HL-60 (cell line): ENCODE results near the gene CPNE6.

ENCODE experiments used
- DNase-seq, 2 experiments: peaks; one replicate each; pipeline ENCODE4 v3.0.0-alpha.2; 2010 to 2020; ENCODE audit warnings: low read depth in 1 of 2, low spot score in 1 of 2
- H3K27ac ChIP-seq: fragments of 250-450 bp; sonication (Bioruptor Pico); replicated peaks from 2 replicates; pipeline ENCODE4 v1.5.1; 2020; ENCODE audit warnings: mild to moderate bottlenecking, moderate library complexity
- H3K27me3 ChIP-seq: fragments of 250-450 bp; sonication (Bioruptor Pico); 2 replicates; pipeline ENCODE4 v1.5.1; 2021; ENCODE audit warnings: mild to moderate bottlenecking, moderate library complexity; ENCODE audit not compliant: insufficient read depth, poor library complexity, severe bottlenecking
- H3K4me3 ChIP-seq: replicated peaks from 2 replicates; pipeline ENCODE4 v1.5.1; 2011; ENCODE audit warnings: mild to moderate bottlenecking, control low read depth, low read length; ENCODE audit not compliant: insufficient read depth
- CTCF ChIP-seq: IDR thresholded peaks from one replicate; pipeline ENCODE4 v1.5.1; 2011; ENCODE audit warnings: low read length, control low read depth, inconsistent platforms; ENCODE audit not compliant: insufficient read depth
- GABPA ChIP-seq: IDR thresholded peaks from 2 replicates; pipeline ENCODE4 v1.6.1; 2012; ENCODE audit warnings: low read depth
- POLR2AphosphoS5 ChIP-seq: IDR thresholded peaks from 2 replicates; pipeline ENCODE4 v1.6.1; 2012; ENCODE audit warnings: low read depth
- SPI1 ChIP-seq: IDR thresholded peaks from 2 replicates; pipeline ENCODE4 v1.6.1; 2012; ENCODE audit warnings: low read depth, mild to moderate bottlenecking, borderline replicate concordance
- TF ChIP-seq, protein P1 (sequence below): IDR thresholded peaks from 2 replicates; pipeline ENCODE4 v1.6.1; 2012; ENCODE audit warnings: low read depth; ENCODE audit not compliant: insufficient replicate concordance

Gene CPNE6

GRCh38 chr14:24064856-24065255, 6.5 kb upstream of the CPNE6 start:
- DNase-seq: no peak
- no peaks in the 10 kb centered on the region for H3K27me3 ChIP-seq
- no peak overlapping the region for H3K27ac ChIP-seq
- TF ChIP-seq POLR2AphosphoS5 (no peak), GABPA (no peak)
- TF ChIP-seq, protein P1, sequence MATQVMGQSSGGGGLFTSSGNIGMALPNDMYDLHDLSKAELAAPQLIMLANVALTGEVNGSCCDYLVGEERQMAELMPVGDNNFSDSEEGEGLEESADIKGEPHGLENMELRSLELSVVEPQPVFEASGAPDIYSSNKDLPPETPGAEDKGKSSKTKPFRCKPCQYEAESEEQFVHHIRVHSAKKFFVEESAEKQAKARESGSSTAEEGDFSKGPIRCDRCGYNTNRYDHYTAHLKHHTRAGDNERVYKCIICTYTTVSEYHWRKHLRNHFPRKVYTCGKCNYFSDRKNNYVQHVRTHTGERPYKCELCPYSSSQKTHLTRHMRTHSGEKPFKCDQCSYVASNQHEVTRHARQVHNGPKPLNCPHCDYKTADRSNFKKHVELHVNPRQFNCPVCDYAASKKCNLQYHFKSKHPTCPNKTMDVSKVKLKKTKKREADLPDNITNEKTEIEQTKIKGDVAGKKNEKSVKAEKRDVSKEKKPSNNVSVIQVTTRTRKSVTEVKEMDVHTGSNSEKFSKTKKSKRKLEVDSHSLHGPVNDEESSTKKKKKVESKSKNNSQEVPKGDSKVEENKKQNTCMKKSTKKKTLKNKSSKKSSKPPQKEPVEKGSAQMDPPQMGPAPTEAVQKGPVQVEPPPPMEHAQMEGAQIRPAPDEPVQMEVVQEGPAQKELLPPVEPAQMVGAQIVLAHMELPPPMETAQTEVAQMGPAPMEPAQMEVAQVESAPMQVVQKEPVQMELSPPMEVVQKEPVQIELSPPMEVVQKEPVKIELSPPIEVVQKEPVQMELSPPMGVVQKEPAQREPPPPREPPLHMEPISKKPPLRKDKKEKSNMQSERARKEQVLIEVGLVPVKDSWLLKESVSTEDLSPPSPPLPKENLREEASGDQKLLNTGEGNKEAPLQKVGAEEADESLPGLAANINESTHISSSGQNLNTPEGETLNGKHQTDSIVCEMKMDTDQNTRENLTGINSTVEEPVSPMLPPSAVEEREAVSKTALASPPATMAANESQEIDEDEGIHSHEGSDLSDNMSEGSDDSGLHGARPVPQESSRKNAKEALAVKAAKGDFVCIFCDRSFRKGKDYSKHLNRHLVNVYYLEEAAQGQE: no peak
- H3K4me3 ChIP-seq: no peak overlapping the region

GRCh38 chr14:24065408-24065807, 6.0 kb upstream of the CPNE6 start:
- no peaks in the 10 kb centered on the region for H3K27me3 ChIP-seq
- H3K27ac ChIP-seq: no peak overlapping the region

GRCh38 chr14:24066496-24067132, 4.7 kb upstream of the CPNE6 start:
- no peak overlapping the region for H3K27ac ChIP-seq
- no peak for TF ChIP-seq POLR2AphosphoS5
- TF ChIP-seq CTCF: no peak
- TF ChIP-seq GABPA: no peak
- TF ChIP-seq, protein P1: no peak
- TF ChIP-seq SPI1: no peak
- no peak overlapping the region for H3K4me3 ChIP-seq
- H3K27me3 ChIP-seq: no peaks in the 10 kb centered on the region
- DNase-seq: no peak

More at GRCh38 chr14:24065408-24065807, 6.0 kb upstream of the CPNE6 start:
- no peak for TF ChIP-seq POLR2AphosphoS5
- TF ChIP-seq CTCF: no peak
- TF ChIP-seq GABPA: no peak
- TF ChIP-seq, protein P1: no peak
- TF ChIP-seq SPI1: no peak
- no peak overlapping the region for H3K4me3 ChIP-seq
- DNase-seq: no peak
